Suprapubic skin (tissue), 4 donors: ENCODE results near the gene GRID2.

ENCODE experiments used
- CTCF ChIP-seq, 2 donors: fragments of 200-600 bp in 1 of 2; fragments of 450-650 bp in 1 of 2; sonication (generic) in 1 of 2; IDR thresholded peaks; one replicate each; pipeline ENCODE4 v1.5.1; 2016 to 2019; ENCODE audit warnings: antibody characterized with exemption in 2 of 2, mild to moderate bottlenecking in 1 of 2, moderate library complexity in 1 of 2
- EP300 ChIP-seq: sonication (generic); formaldehyde crosslinking; IDR thresholded peaks from one replicate; pipeline ENCODE4 v1.6.1; 2017; ENCODE audit warnings: antibody characterized with exemption
- POLR2A ChIP-seq, 2 donors: fragments of 450-650 bp; IDR thresholded peaks; one replicate each; pipeline ENCODE4 v1.6.1; 2017; ENCODE audit warnings: antibody characterized with exemption in 2 of 2, mild to moderate bottlenecking in 2 of 2, moderate library complexity in 2 of 2
- POLR2AphosphoS5 ChIP-seq, 3 donors: sonication (generic); formaldehyde crosslinking; IDR thresholded peaks; one replicate each; pipeline ENCODE4 v1.6.1; 2017; ENCODE audit warnings: antibody characterized with exemption in 3 of 3

- TF ChIP-seq CTCF (IDR thresholded peaks at IDR 0.05): no peak
- TF ChIP-seq POLR2AphosphoS5 (IDR thresholded peaks at IDR 0.05): no peak
- TF ChIP-seq POLR2A (IDR thresholded peaks at IDR 0.05): no peak
- no peak for TF ChIP-seq EP300
These were observed 1341.4 kb downstream of the GRID2 start for GRCh38 chr4:93645120-93645519.
